GM10248 (cell line): ENCODE results near the gene LILRA1.

Experiments
- CTCF ChIA-PET: fragments of 300-600 bp; sonication (Branson Sonifier 250); formaldehyde crosslinking; extraction: SDS; loops from one replicate; lab custom pipeline; 2021; ENCODE audit warnings: antibody characterized with exemption; lab: Yijun Ruan, JAX
- POLR2A ChIA-PET: fragments of 350-650 bp; sonication (Branson Sonifier 250); formaldehyde crosslinking; extraction: SDS; loops from one replicate; lab custom pipeline; 2020; ENCODE audit warnings: antibody characterized with exemption; lab: Yijun Ruan, JAX
- DNase-seq: peaks from one replicate; pipeline ENCODE4 v3.0.0; 2012; ENCODE audit errors: extremely low spot score
- CTCF ChIP-seq: IDR thresholded peaks from 2 replicates; pipeline ENCODE4 v1.5.1; 2012; ENCODE audit warnings: mild to moderate bottlenecking, low read depth; ENCODE audit errors: extremely low read depth, missing control alignments, control extremely low read depth

The LILRA1 gene

GRCh38 chr19:54606230-54606629 lies 12.8 kb downstream of the LILRA1 start:
- TF ChIP-seq CTCF: no peak
- DNase-seq: no peak
- CTCF ChIA-PET: interaction anchor here (1.1 kb wide), 2 partner anchors 46 to 48 kb away, joined by 3 read pairs; no protein-coding TSS in a partner anchor
- POLR2A ChIA-PET: interaction anchor here (1.4 kb wide), 1 partner anchor 10 kb away, joined by 9 read pairs; no protein-coding TSS in a partner anchor

- ChIA-PET CTCF (interaction anchor here (1.1 to 1.7 kb wide), 3 partner anchors 9 to 48 kb away, joined by 3 to 9 read pairs (median 3); no protein-coding TSS in a partner anchor), POLR2A (interaction anchor here (0.6 to 1.4 kb wide), 2 partner anchors 9 to 19 kb away, joined by 3 to 9 read pairs; no protein-coding TSS in a partner anchor)
- TF ChIP-seq CTCF: no peak
- DNase-seq: no peak
Observed at GRCh38 chr19:54606891-54607784, 13.7 kb downstream of the LILRA1 start.

GRCh38 chr19:54607785-54608150 lies 14.3 kb downstream of the LILRA1 start:
- ChIA-PET CTCF (interaction anchor here (1.7 kb wide), 1 partner anchor 9 kb away, joined by 9 read pairs; no protein-coding TSS in a partner anchor), POLR2A (interaction anchor here (0.6 kb wide), 1 partner anchor 20 kb away, joined by 3 read pairs; no protein-coding TSS in a partner anchor)
- no peak for TF ChIP-seq CTCF
- no peak for DNase-seq

GRCh38 chr19:54608205-54608604 lies 14.8 kb downstream of the LILRA1 start:
- ChIA-PET CTCF (interaction anchor here (1.0 to 1.7 kb wide), 3 partner anchors 8 to 65 kb away, joined by 3 to 9 read pairs (median 3); no protein-coding TSS in a partner anchor), POLR2A (interaction anchor here (0.6 kb wide), 1 partner anchor 20 kb away, joined by 3 read pairs; no protein-coding TSS in a partner anchor)
- no peak for DNase-seq
- no peak for TF ChIP-seq CTCF

GRCh38 chr19:54608792-54609191 lies 15.4 kb downstream of the LILRA1 start:
- ChIA-PET POLR2A (no interaction called here), CTCF (interaction anchor here (1.0 to 1.1 kb wide), 2 partner anchors 14 to 64 kb away, joined by 3 read pairs; no protein-coding TSS in a partner anchor)
- no peak for TF ChIP-seq CTCF
- no peak for DNase-seq

- ChIA-PET POLR2A (no interaction called here), CTCF (interaction anchor here (1.0 kb wide), 1 partner anchor 64 kb away, joined by 3 read pairs; no protein-coding TSS in a partner anchor)
- TF ChIP-seq CTCF: no peak
- no peak for DNase-seq
Observed at GRCh38 chr19:54609356-54609791, 15.9 kb downstream of the LILRA1 start.
